Measurements from ENCODE around the gene SEMA3E.

Gene SEMA3E

DNA sequence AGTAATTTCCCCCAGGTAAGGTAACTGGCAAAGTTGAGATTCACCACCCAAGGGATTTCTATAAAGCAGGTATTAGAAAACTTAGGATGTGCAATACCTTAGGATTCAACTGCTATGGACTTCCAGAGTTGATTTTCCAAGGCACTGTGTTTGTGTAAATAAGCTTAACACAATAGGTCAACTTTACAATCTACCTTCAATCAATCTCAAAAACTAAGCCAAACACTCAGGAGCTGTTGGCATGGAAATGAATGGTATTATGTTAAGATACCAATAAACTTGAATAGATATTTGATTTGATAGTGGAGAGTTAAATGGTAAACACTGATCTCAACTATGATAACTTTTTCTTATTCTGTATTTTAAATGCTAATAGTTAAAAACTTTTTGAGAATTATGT, 762 bp upstream of the SEMA3E start:
- no peak for DNase-seq (ENCODE audit: low read depth in 1 of 2, low spot score in 1 of 2)
- TF ChIP-seq GABPA (IDR thresholded peaks at IDR 0.05; ENCODE audit: low read depth): no peak
- TF ChIP-seq, protein P1, sequence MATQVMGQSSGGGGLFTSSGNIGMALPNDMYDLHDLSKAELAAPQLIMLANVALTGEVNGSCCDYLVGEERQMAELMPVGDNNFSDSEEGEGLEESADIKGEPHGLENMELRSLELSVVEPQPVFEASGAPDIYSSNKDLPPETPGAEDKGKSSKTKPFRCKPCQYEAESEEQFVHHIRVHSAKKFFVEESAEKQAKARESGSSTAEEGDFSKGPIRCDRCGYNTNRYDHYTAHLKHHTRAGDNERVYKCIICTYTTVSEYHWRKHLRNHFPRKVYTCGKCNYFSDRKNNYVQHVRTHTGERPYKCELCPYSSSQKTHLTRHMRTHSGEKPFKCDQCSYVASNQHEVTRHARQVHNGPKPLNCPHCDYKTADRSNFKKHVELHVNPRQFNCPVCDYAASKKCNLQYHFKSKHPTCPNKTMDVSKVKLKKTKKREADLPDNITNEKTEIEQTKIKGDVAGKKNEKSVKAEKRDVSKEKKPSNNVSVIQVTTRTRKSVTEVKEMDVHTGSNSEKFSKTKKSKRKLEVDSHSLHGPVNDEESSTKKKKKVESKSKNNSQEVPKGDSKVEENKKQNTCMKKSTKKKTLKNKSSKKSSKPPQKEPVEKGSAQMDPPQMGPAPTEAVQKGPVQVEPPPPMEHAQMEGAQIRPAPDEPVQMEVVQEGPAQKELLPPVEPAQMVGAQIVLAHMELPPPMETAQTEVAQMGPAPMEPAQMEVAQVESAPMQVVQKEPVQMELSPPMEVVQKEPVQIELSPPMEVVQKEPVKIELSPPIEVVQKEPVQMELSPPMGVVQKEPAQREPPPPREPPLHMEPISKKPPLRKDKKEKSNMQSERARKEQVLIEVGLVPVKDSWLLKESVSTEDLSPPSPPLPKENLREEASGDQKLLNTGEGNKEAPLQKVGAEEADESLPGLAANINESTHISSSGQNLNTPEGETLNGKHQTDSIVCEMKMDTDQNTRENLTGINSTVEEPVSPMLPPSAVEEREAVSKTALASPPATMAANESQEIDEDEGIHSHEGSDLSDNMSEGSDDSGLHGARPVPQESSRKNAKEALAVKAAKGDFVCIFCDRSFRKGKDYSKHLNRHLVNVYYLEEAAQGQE (IDR thresholded peaks at IDR 0.05; ENCODE audit: insufficient replicate concordance, low read depth): no peak
- TF ChIP-seq, protein P2, sequence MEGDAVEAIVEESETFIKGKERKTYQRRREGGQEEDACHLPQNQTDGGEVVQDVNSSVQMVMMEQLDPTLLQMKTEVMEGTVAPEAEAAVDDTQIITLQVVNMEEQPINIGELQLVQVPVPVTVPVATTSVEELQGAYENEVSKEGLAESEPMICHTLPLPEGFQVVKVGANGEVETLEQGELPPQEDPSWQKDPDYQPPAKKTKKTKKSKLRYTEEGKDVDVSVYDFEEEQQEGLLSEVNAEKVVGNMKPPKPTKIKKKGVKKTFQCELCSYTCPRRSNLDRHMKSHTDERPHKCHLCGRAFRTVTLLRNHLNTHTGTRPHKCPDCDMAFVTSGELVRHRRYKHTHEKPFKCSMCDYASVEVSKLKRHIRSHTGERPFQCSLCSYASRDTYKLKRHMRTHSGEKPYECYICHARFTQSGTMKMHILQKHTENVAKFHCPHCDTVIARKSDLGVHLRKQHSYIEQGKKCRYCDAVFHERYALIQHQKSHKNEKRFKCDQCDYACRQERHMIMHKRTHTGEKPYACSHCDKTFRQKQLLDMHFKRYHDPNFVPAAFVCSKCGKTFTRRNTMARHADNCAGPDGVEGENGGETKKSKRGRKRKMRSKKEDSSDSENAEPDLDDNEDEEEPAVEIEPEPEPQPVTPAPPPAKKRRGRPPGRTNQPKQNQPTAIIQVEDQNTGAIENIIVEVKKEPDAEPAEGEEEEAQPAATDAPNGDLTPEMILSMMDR (IDR thresholded peaks at IDR 0.05; ENCODE audit: insufficient read depth, low read length): no peak
- TF ChIP-seq SPI1 (IDR thresholded peaks at IDR 0.05; ENCODE audit: borderline replicate concordance, low read depth): no peak
- TF ChIP-seq POLR2AphosphoS5 (IDR thresholded peaks at IDR 0.05; ENCODE audit: low read depth): no peak
- H3K27ac ChIP-seq (replicated peaks): no peak overlapping the region
- H3K4me3 ChIP-seq (replicated peaks; ENCODE audit: insufficient read depth, low read length): no peak overlapping the region
- peaks cover 2% of the 10 kb centered on the region for H3K27me3 ChIP-seq (ENCODE audit: insufficient read depth, poor library complexity, severe bottlenecking)

DNA sequence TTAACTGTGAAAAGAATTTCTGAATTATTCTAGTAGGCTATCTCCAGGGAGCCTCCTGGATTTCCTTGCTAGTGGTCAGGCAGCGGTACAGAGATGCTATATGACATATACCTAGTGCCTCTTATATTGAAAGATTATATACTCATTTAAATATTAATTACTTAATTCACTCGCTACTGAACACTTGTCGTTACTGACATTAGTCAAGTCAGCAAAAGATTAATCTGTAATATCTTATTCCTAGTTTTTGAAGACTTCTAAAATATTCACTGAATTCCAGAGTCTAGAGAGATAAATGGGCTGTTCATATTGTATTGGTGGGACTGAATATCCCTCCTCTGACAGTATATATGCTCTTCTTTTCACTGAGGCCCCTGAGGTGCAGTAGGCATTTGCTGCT, 2.9 kb downstream of the SEMA3E start:
- no peak overlapping the region for H3K4me3 ChIP-seq (replicated peaks; ENCODE audit: insufficient read depth, low read length)
- no peak overlapping the region for H3K27ac ChIP-seq (replicated peaks)
- TF ChIP-seq GABPA (IDR thresholded peaks at IDR 0.05; ENCODE audit: low read depth) (no peak), SPI1 (IDR thresholded peaks at IDR 0.05; ENCODE audit: borderline replicate concordance, low read depth) (no peak), POLR2AphosphoS5 (IDR thresholded peaks at IDR 0.05; ENCODE audit: low read depth) (no peak)
- TF ChIP-seq, protein P1 (IDR thresholded peaks at IDR 0.05; ENCODE audit: insufficient replicate concordance, low read depth): no peak
- TF ChIP-seq, protein P2 (IDR thresholded peaks at IDR 0.05; ENCODE audit: insufficient read depth, low read length): no peak
- peaks cover 2% of the 10 kb centered on the region for H3K27me3 ChIP-seq (ENCODE audit: insufficient read depth, poor library complexity, severe bottlenecking)
- DNase-seq (ENCODE audit: low read depth in 1 of 2, low spot score in 1 of 2): no peak

DNA sequence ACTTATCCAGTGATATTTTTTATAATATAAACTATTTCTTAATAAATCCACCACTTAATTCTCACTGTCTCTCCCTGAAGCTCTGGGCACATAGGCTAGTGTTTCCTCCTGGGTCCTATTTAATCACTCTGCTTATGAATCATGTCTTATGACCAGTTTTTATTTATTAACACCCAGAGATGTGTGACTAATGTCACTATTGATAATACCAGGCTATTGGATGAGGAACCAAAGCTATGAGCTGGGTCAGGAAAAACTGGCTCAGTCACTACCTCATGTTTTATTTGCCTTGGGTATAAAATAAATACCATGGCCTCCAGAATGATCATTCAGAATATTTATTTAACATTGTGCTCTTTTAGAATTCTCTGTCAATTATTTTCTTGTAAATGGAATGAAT, 5.2 kb downstream of the SEMA3E start:
- Histone ChIP-seq H3K27ac (replicated peaks) (no peak overlapping the region), H3K4me3 (replicated peaks; ENCODE audit: insufficient read depth, low read length) (no peak overlapping the region), H3K27me3 (ENCODE audit: insufficient read depth, poor library complexity, severe bottlenecking) (peaks cover 2% of the 10 kb centered on the region)
- TF ChIP-seq, protein P1 (IDR thresholded peaks at IDR 0.05; ENCODE audit: insufficient replicate concordance, low read depth): no peak
- TF ChIP-seq GABPA (IDR thresholded peaks at IDR 0.05; ENCODE audit: low read depth) (no peak), SPI1 (IDR thresholded peaks at IDR 0.05; ENCODE audit: borderline replicate concordance, low read depth) (no peak), POLR2AphosphoS5 (IDR thresholded peaks at IDR 0.05; ENCODE audit: low read depth) (no peak)
- TF ChIP-seq, protein P2 (IDR thresholded peaks at IDR 0.05; ENCODE audit: insufficient read depth, low read length): no peak
- DNase-seq (ENCODE audit: low read depth in 1 of 2, low spot score in 1 of 2): no peak
